ENCODE results near the gene EXOC2.
"Not testable (repeated sequence)": the region's sequence is repeated elsewhere in the genome, so short reads cannot be mapped to it uniquely, and the experiment has no call there.

Gene EXOC2

DNA sequence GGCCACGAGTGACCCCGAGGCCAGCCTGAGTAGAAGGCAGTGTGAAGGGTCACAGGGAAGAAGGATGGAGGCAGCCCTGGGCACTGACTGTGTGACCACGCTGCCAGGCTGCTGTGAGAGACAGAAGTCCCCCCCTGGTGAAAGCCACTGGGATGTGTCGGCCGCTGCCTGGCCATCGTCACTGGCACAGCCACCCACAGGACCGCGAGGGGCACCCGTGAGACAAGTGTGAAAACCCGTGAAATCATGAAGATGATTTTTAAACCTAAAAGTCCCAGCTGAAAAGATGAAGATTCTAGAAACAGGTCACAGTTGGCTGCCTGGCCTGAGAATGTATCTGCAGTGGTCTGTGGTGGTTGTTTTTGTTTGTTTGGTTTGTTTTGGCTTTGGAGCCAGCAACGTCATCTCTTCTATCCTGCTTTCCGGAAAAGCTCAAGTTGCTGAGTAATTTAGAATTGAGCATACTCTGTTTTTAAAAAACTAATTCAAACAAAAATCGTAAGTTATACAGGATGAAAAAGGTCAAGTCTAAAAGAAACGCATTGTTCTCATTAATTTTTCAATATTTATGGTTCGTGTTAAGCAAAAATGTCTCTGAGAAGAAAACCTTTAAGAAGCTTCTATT, 130.8 kb downstream of the EXOC2 start:
- no peak for ATAC-seq
- no peak for TF ChIP-seq ZFP30 (CRISPR knock-in tag; IDR thresholded peaks at IDR 0.05)
- TF ChIP-seq BACH2 (CRISPR knock-in tag; IDR thresholded peaks at IDR 0.05; ENCODE audit: borderline replicate concordance): no peak
- TF ChIP-seq POU6F1 (CRISPR knock-in tag; IDR thresholded peaks at IDR 0.05; ENCODE audit: borderline replicate concordance, low read depth): no peak
- no peak for TF ChIP-seq ISL1 (CRISPR knock-in tag; IDR thresholded peaks at IDR 0.05)
- TF ChIP-seq ZNF8 (CRISPR knock-in tag; IDR thresholded peaks at IDR 0.05): no peak
- TF ChIP-seq, protein P1, sequence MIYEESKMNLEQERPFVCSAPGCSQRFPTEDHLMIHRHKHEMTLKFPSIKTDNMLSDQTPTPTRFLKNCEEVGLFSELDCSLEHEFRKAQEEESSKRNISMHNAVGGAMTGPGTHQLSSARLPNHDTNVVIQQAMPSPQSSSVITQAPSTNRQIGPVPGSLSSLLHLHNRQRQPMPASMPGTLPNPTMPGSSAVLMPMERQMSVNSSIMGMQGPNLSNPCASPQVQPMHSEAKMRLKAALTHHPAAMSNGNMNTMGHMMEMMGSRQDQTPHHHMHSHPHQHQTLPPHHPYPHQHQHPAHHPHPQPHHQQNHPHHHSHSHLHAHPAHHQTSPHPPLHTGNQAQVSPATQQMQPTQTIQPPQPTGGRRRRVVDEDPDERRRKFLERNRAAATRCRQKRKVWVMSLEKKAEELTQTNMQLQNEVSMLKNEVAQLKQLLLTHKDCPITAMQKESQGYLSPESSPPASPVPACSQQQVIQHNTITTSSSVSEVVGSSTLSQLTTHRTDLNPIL (CRISPR knock-in tag; IDR thresholded peaks at IDR 0.05; ENCODE audit: low read depth): no peak
- TF ChIP-seq CSDC2 (CRISPR knock-in tag; IDR thresholded peaks at IDR 0.05): no peak
- no peak for TF ChIP-seq ZFP3 (CRISPR knock-in tag; IDR thresholded peaks at IDR 0.05)
- TF ChIP-seq PATZ1 (CRISPR knock-in tag; IDR thresholded peaks at IDR 0.05; ENCODE audit: borderline replicate concordance): no peak
- TF ChIP-seq PPARA (CRISPR knock-in tag; IDR thresholded peaks at IDR 0.05; ENCODE audit: borderline replicate concordance): no peak

DNA sequence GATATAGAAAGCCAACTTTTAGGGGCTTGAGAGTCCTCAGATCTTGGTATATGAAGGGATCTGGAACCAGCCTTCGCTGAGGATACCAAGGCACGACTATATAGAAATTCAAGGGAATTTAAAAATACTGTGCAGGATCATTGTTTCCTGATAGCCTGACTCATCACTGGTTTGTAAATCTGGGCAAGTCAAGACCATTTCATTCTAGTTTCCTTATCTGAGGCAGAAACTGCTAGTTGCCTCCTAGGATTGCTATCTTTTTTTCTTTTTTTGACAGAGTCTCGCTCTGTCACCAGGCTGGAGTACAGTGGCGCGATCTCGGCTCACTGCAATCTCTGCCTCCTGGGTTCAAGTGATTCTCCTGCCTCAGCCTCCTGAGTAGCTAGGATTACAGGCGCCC, 131.6 kb downstream of the EXOC2 start:
- ATAC-seq: not testable (repeated sequence)

- peak; percentile 41; the same call in 2 of the 3 replicates for ATAC-seq
- TF ChIP-seq POU6F1 (CRISPR knock-in tag; IDR thresholded peaks at IDR 0.05; ENCODE audit: borderline replicate concordance, low read depth) (no peak), SNAI2 (CRISPR knock-in tag; IDR thresholded peaks at IDR 0.05) (no peak), ISL1 (CRISPR knock-in tag; IDR thresholded peaks at IDR 0.05) (no peak), RARB (CRISPR knock-in tag; IDR thresholded peaks at IDR 0.05) (no peak), ZNF8 (CRISPR knock-in tag; IDR thresholded peaks at IDR 0.05) (no peak), ZFP3 (CRISPR knock-in tag; IDR thresholded peaks at IDR 0.05) (no peak), GLIS3 (CRISPR knock-in tag; IDR thresholded peaks at IDR 0.05) (no peak), CSRNP3 (CRISPR knock-in tag; IDR thresholded peaks at IDR 0.05) (no peak), ZNF565 (CRISPR knock-in tag; conservative IDR thresholded peaks at IDR 0.05; ENCODE audit: low read depth) (no peak), PPARA (CRISPR knock-in tag; IDR thresholded peaks at IDR 0.05; ENCODE audit: borderline replicate concordance) (no peak), TOX (CRISPR knock-in tag; IDR thresholded peaks at IDR 0.05; ENCODE audit: borderline replicate concordance) (no peak), ZC3H10 (CRISPR knock-in tag; IDR thresholded peaks at IDR 0.05) (no peak), OSR1 (CRISPR knock-in tag; IDR thresholded peaks at IDR 0.05) (no peak), PATZ1 (CRISPR knock-in tag; IDR thresholded peaks at IDR 0.05; ENCODE audit: borderline replicate concordance) (no peak), TCF4 (CRISPR knock-in tag; IDR thresholded peaks at IDR 0.05; ENCODE audit: borderline replicate concordance) (no peak), ESRRG (CRISPR knock-in tag; IDR thresholded peaks at IDR 0.05) (no peak), ZFP30 (CRISPR knock-in tag; IDR thresholded peaks at IDR 0.05) (no peak), BACH2 (CRISPR knock-in tag; IDR thresholded peaks at IDR 0.05; ENCODE audit: borderline replicate concordance) (no peak)
- TF ChIP-seq, protein P2, sequence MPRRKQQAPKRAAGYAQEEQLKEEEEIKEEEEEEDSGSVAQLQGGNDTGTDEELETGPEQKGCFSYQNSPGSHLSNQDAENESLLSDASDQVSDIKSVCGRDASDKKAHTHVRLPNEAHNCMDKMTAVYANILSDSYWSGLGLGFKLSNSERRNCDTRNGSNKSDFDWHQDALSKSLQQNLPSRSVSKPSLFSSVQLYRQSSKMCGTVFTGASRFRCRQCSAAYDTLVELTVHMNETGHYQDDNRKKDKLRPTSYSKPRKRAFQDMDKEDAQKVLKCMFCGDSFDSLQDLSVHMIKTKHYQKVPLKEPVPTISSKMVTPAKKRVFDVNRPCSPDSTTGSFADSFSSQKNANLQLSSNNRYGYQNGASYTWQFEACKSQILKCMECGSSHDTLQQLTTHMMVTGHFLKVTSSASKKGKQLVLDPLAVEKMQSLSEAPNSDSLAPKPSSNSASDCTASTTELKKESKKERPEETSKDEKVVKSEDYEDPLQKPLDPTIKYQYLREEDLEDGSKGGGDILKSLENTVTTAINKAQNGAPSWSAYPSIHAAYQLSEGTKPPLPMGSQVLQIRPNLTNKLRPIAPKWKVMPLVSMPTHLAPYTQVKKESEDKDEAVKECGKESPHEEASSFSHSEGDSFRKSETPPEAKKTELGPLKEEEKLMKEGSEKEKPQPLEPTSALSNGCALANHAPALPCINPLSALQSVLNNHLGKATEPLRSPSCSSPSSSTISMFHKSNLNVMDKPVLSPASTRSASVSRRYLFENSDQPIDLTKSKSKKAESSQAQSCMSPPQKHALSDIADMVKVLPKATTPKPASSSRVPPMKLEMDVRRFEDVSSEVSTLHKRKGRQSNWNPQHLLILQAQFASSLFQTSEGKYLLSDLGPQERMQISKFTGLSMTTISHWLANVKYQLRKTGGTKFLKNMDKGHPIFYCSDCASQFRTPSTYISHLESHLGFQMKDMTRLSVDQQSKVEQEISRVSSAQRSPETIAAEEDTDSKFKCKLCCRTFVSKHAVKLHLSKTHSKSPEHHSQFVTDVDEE (CRISPR knock-in tag; IDR thresholded peaks at IDR 0.05): no peak
Measured at GRCh38 chr6:558959-559358, 134.0 kb downstream of the EXOC2 start.

Measured in SK-N-SH treated with all-trans-retinoic acid at 6 μM for 48 hours (cell line).